HG03066 (cell line): Measurements from ENCODE around the gene ZNF44.

ENCODE experiments used
- ATAC-seq: cut with Tn5 transposase; IDR thresholded peaks from one replicate; pipeline ENCODE4 v1.9.1; 2021; ENCODE audit warnings: low read depth; ENCODE audit not compliant: unreplicated experiment

ZNF44 gene

GRCh38 chr19:12265921-12266704 is 28.6 kb downstream of the ZNF44 start:
- ATAC-seq: no peak

GRCh38 chr19:12261554-12261953 is 33.1 kb downstream of the ZNF44 start:
- no peak for ATAC-seq

- no peak for ATAC-seq
Observed at GRCh38 chr19:12260861-12261260, 33.8 kb downstream of the ZNF44 start.

- no peak for ATAC-seq
Observed at GRCh38 chr19:12260236-12260635, 34.4 kb downstream of the ZNF44 start.

GRCh38 chr19:12255372-12255771 is 39.3 kb downstream of the ZNF44 start:
- ATAC-seq: no peak

- no peak for ATAC-seq
Observed at GRCh38 chr19:12247644-12248222, 47.0 kb downstream of the ZNF44 start.

- ATAC-seq: no peak
Observed at GRCh38 chr19:12244370-12244769, 50.3 kb downstream of the ZNF44 start.

- no peak for ATAC-seq
Observed at GRCh38 chr19:12237143-12237839, 57.4 kb downstream of the ZNF44 start.

GRCh38 chr19:12232961-12233360 is 61.7 kb downstream of the ZNF44 start:
- no peak for ATAC-seq

- ATAC-seq: no peak
Observed at GRCh38 chr19:12230751-12231733, 63.6 kb downstream of the ZNF44 start.

- ATAC-seq: no peak
Observed at GRCh38 chr19:12229990-12230389, 64.7 kb downstream of the ZNF44 start.

GRCh38 chr19:12224676-12225075 is 70.0 kb downstream of the ZNF44 start:
- ATAC-seq: no peak

GRCh38 chr19:12222980-12223630 is 71.6 kb downstream of the ZNF44 start:
- ATAC-seq: no peak
